Forelimb muscle (tissue), 1 donor: ENCODE data around the gene ZNF839. TPM values are rescaled to one million over a fixed set of nuclear protein-coding genes. Genes with fewer than 3 reads are reported as not detected.
"Not testable (repeated sequence)": the region's sequence is repeated elsewhere in the genome, so short reads cannot be mapped to it uniquely, and the experiment has no call there.

Experiments
- DNase-seq: peaks from one replicate; pipeline ENCODE4 v3.0.0-alpha.2; 2013; ENCODE audit warnings: low read depth
- polyA plus RNA-seq: library from polyadenylated mRNA; unstranded; fragments of 120-200 nt; gene quantifications from one replicate; pipeline ENCODE4 v1.2.1, GENCODE V29; 2013; ENCODE audit not compliant: insufficient read length

Gene ZNF839
- polyA plus RNA-seq, 1 donor = 11.6 TPM

GRCh38 chr14:102341566-102341965 lies 22.0 kb downstream of the ZNF839 start:
- DNase-seq = no peak

- no peak for DNase-seq
These were observed 22.7 kb downstream of the ZNF839 start for GRCh38 chr14:102342238-102342637.

GRCh38 chr14:102344084-102344483 lies 24.5 kb downstream of the ZNF839 start:
- no peak for DNase-seq

- DNase-seq = no peak
These were observed 24.9 kb downstream of the ZNF839 start for GRCh38 chr14:102344485-102344884.

- no peak for DNase-seq
These were observed 25.7 kb downstream of the ZNF839 start for GRCh38 chr14:102345232-102345631.

GRCh38 chr14:102346645-102347044 lies 27.1 kb downstream of the ZNF839 start:
- no peak for DNase-seq

GRCh38 chr14:102348376-102348775 lies 28.8 kb downstream of the ZNF839 start:
- no peak for DNase-seq

- DNase-seq = no peak
These were observed 31.5 kb downstream of the ZNF839 start for GRCh38 chr14:102351023-102351422.

GRCh38 chr14:102351593-102351992 lies 32.0 kb downstream of the ZNF839 start:
- not testable (repeated sequence) for DNase-seq

GRCh38 chr14:102352213-102352612 lies 32.7 kb downstream of the ZNF839 start:
- no peak for DNase-seq

- no peak for DNase-seq
These were observed 33.6 kb downstream of the ZNF839 start for GRCh38 chr14:102353126-102353619.

GRCh38 chr14:102356280-102356679 lies 36.7 kb downstream of the ZNF839 start:
- DNase-seq = no peak

GRCh38 chr14:102359341-102359740 lies 39.8 kb downstream of the ZNF839 start:
- no peak for DNase-seq

GRCh38 chr14:102360388-102360787 lies 40.8 kb downstream of the ZNF839 start:
- DNase-seq = no peak

- DNase-seq = no peak
These were observed 42.5 kb downstream of the ZNF839 start for GRCh38 chr14:102362084-102362483.

GRCh38 chr14:102362545-102363181 lies 43.1 kb downstream of the ZNF839 start, which contains the start of the genes CINP and TECPR2:
Gene CINP, minus strand, starts transcription at chr14:102362890. Its CDS starts 39 bp downstream, at chr14:102362851.
Gene TECPR2, plus strand, starts transcription at chr14:102362941. Its CDS starts 13,781 bp downstream, at chr14:102376722.
- DNase-seq = peak; percentile 84

- DNase-seq = no peak
These were observed 43.8 kb downstream of the ZNF839 start for GRCh38 chr14:102363182-102363943.

- no peak for DNase-seq
These were observed 50.8 kb downstream of the ZNF839 start for GRCh38 chr14:102370305-102370809.

GRCh38 chr14:102371361-102371760 lies 51.8 kb downstream of the ZNF839 start:
- no peak for DNase-seq

GRCh38 chr14:102373110-102373509 lies 53.6 kb downstream of the ZNF839 start:
- no peak for DNase-seq

GRCh38 chr14:102374264-102374663 lies 54.7 kb downstream of the ZNF839 start:
- no peak for DNase-seq

- no peak for DNase-seq
These were observed 55.6 kb downstream of the ZNF839 start for GRCh38 chr14:102375119-102375518.

GRCh38 chr14:102377696-102378095 lies 58.1 kb downstream of the ZNF839 start:
- DNase-seq = no peak
